NCI-H2196 treated with DMSO at 0.1 percent for 48 hours (cell line): ENCODE results near the gene BOC.

ENCODE experiments used
- DNase-seq: peaks from one replicate; lab custom pipeline; 2025; ENCODE audit not compliant: unreplicated experiment; lab: John Stamatoyannopoulos, UW

The BOC gene

GRCh38 chr3:113193288-113193687, 18.1 kb upstream of the BOC start:
- DNase-seq = no peak

- DNase-seq = no peak
Measured at GRCh38 chr3:113193719-113194118, 17.6 kb upstream of the BOC start.

GRCh38 chr3:113194823-113195401, 16.4 kb upstream of the BOC start:
- peak; percentile 32 for DNase-seq

- no peak for DNase-seq
Measured at GRCh38 chr3:113200351-113200750, 11.0 kb upstream of the BOC start.

- DNase-seq = no peak
Measured at GRCh38 chr3:113200946-113201345, 10.4 kb upstream of the BOC start.

GRCh38 chr3:113204371-113204770, 7.0 kb upstream of the BOC start:
- no peak for DNase-seq

GRCh38 chr3:113205481-113205880, 5.9 kb upstream of the BOC start:
- no peak for DNase-seq

GRCh38 chr3:113210604-113211329, 590 bp upstream of the BOC start:
- no peak for DNase-seq

GRCh38 chr3:113212150-113212843, 940 bp downstream of the BOC start:
- DNase-seq = no peak

GRCh38 chr3:113212844-113213375, 1.6 kb downstream of the BOC start:
- no peak for DNase-seq

- no peak for DNase-seq
Measured at GRCh38 chr3:113213896-113214587, 2.7 kb downstream of the BOC start.

- DNase-seq = no peak
Measured at GRCh38 chr3:113214917-113215595, 3.7 kb downstream of the BOC start.

GRCh38 chr3:113216393-113216792, 5.0 kb downstream of the BOC start:
- no peak for DNase-seq

GRCh38 chr3:113218011-113218680, 6.8 kb downstream of the BOC start:
- no peak for DNase-seq

GRCh38 chr3:113218681-113219045, 7.3 kb downstream of the BOC start:
- no peak for DNase-seq

- no peak for DNase-seq
Measured at GRCh38 chr3:113219605-113220300, 8.4 kb downstream of the BOC start.

GRCh38 chr3:113220721-113221120, 9.4 kb downstream of the BOC start:
- DNase-seq = no peak

- no peak for DNase-seq
Measured at GRCh38 chr3:113221721-113222257, 10.4 kb downstream of the BOC start.

GRCh38 chr3:113222451-113223086, 11.2 kb downstream of the BOC start:
- DNase-seq = no peak
